Thyroid gland (tissue), 4 donors: ENCODE results near the gene CISD2. TPM values are rescaled to one million over a fixed set of nuclear protein-coding genes. Genes with fewer than 3 reads are reported as not detected.
"Not testable (repeated sequence)": the region's sequence is repeated elsewhere in the genome, so short reads cannot be mapped to it uniquely, and the experiment has no call there.

Source experiments
- DNase-seq, 2 donors: peaks; one replicate each; pipeline ENCODE4 v3.0.0-alpha.2; 2019
- H3K27ac ChIP-seq, 3 donors: fragments of 200-600 bp; sonication (generic); 1 replicate in 2 of 3; 2 replicates in 1 of 3; pipeline ENCODE4 v1.5.1; 2016 to 2019; ENCODE audit warnings: mild to moderate bottlenecking in 1 of 3, moderate library complexity in 1 of 3
- H3K27me3 ChIP-seq: fragments of 200-600 bp; sonication (generic); one replicate; pipeline ENCODE4 v1.5.1; 2019
- H3K36me3 ChIP-seq, 2 donors: fragments of 200-600 bp; sonication (generic); one replicate each; pipeline ENCODE4 v1.5.1; 2016 to 2019
- H3K4me1 ChIP-seq, 2 donors: fragments of 200-600 bp; sonication (generic); one replicate each; pipeline ENCODE4 v1.5.1; 2017 to 2019
- H3K4me3 ChIP-seq, 3 donors: fragments of 200-600 bp; sonication (generic); replicated peaks in 1 of 3; 1 replicate in 2 of 3; 2 replicates in 1 of 3; pipeline ENCODE4 v1.5.1; 2016; ENCODE audit warnings: mild to moderate bottlenecking in 1 of 3
- H3K9me3 ChIP-seq: fragments of 200-600 bp; sonication (generic); one replicate; pipeline ENCODE4 v1.5.1; 2017
- POLR2A ChIP-seq, 2 donors: fragments of 450-650 bp; IDR thresholded peaks; one replicate each; pipeline ENCODE4 v1.6.1; 2017; ENCODE audit warnings: antibody characterized with exemption in 2 of 2, mild to moderate bottlenecking in 2 of 2, moderate library complexity in 1 of 2
- WGBS, 2 donors: methylation state at CpG; one replicate each; pipeline ENCODE4 v1.1.5; 2017; 5-methylcytosine and 5-hydroxymethylcytosine counted together
- intact Hi-C: fragments of 100-400 bp; cut with DNase I; formaldehyde crosslinking; loops from one replicate; pipeline ENCODE4 v1.15.1; 2023
- small RNA-seq: library from RNA; depleted of rRNA; stranded (forward); fragments of <200 nt; gene quantifications from one replicate; pipeline ENCODE3, GENCODE V24; 2016
- total RNA-seq, 4 donors: library from RNA; depleted of rRNA; stranded (reverse); fragments of >200 nt; gene quantifications; one replicate each; pipeline ENCODE4 v1.2.3, GENCODE V29; 2016
- TF ChIP-seq, protein P1 (sequence below), 6 experiments: fragments of 200-600 bp in 3 of 6; fragments of 450-650 bp in 3 of 6; sonication (generic) in 3 of 6; IDR thresholded peaks; one replicate each; pipeline ENCODE4 v1.5.1; 2016 to 2019; ENCODE audit warnings: antibody characterized with exemption in 6 of 6, mild to moderate bottlenecking in 2 of 6, inconsistent platforms in 1 of 6, moderate library complexity in 1 of 6

CISD2 gene
- total RNA-seq, 4 donors from 2014 or later, result 29.3 to 37.0 (median 33.7) TPM

DNA sequence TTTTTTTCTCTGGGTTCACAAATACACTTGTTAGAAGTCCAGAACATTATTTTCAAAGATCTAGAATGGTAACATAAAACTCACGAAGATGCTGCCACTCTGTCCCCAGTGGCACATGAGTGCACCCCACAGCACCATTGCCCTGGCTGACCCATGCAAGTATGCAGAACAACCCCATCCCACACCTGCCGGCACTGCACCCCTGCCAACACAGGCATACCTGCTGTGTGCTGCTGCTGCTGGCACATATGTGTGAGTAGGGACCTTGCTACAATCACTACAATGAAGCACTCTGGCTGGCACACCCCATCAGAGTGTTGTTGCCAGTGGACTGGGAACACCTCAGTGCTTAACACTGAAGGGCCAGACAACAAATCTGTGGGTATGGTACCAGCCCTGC is 66.9 kb downstream of the CISD2 start:
- H3K4me1 ChIP-seq, result no peaks in the 10 kb centered on the region
- no peak for DNase-seq
- no peak overlapping the region for H3K4me3 ChIP-seq
- TF ChIP-seq POLR2A (IDR thresholded peaks at IDR 0.05), result no peak
- TF ChIP-seq, protein P1, sequence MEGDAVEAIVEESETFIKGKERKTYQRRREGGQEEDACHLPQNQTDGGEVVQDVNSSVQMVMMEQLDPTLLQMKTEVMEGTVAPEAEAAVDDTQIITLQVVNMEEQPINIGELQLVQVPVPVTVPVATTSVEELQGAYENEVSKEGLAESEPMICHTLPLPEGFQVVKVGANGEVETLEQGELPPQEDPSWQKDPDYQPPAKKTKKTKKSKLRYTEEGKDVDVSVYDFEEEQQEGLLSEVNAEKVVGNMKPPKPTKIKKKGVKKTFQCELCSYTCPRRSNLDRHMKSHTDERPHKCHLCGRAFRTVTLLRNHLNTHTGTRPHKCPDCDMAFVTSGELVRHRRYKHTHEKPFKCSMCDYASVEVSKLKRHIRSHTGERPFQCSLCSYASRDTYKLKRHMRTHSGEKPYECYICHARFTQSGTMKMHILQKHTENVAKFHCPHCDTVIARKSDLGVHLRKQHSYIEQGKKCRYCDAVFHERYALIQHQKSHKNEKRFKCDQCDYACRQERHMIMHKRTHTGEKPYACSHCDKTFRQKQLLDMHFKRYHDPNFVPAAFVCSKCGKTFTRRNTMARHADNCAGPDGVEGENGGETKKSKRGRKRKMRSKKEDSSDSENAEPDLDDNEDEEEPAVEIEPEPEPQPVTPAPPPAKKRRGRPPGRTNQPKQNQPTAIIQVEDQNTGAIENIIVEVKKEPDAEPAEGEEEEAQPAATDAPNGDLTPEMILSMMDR (IDR thresholded peaks at IDR 0.05), result no peak
- 79 to 82% methylated on average over 2 of the region's 2 CpGs for WGBS, 2 donors
- intact Hi-C loops, result no loop called here
- no peaks in the 10 kb centered on the region for H3K27me3 ChIP-seq
- H3K36me3 ChIP-seq, result no peaks in the 10 kb centered on the region
- H3K27ac ChIP-seq, result no peak overlapping the region
- no peaks in the 10 kb centered on the region for H3K9me3 ChIP-seq

DNA sequence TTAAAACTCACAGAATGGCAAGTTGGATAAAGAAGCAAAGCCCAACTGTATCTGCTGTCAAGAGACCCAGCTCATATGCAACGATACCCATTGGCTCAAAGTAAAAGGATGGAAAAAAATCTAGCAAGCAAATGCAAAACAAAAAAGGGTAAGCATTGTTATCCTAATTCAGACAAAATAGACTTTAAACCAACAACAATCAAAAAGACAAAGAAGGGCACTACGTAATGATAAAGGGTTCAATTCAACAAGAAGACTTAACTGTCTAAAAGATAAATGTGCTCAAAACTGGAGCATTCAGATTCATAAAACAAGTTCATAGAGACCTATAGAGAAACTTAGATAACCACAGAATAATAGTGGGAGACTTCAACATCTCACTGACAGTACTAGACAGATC is 69.3 kb downstream of the CISD2 start:
- WGBS, 2 donors, result 81 to 87% methylated on average over 2 of the region's 2 CpGs
- DNase-seq, H3K27ac ChIP-seq, H3K36me3 ChIP-seq, intact Hi-C loops, H3K27me3 ChIP-seq, H3K4me3 ChIP-seq, H3K9me3 ChIP-seq, H3K4me1 ChIP-seq: not testable (repeated sequence)

Small RNAs within 50 kb of the gene (small RNA-seq; reads per million reads assigned to genes)
- not detected for gene RNU7-151P

Other genes starting within 250 kb of the CISD2 start
- 10 to 100 TPM; 41.3 to 53.4 (median 45.5) TPM for gene MANBA, start 108.0 kb upstream of the CISD2 start, total RNA-seq
- 100 to 1,000 TPM; 379 to 633 (median 495) TPM for gene UBE2D3, start 41.4 kb upstream of the CISD2 start, total RNA-seq
- gene SLC9B1, start 150.7 kb downstream of the CISD2 start, total RNA-seq, result 1 to 10 TPM in 2 of 4 donors, under 1 TPM in 2; 0.45 to 1.2 (median 0.79) TPM
- 1 to 10 TPM; 3.9 to 9.5 (median 7.1) TPM for gene SLC9B2, start 207.8 kb downstream of the CISD2 start, total RNA-seq
- 100 to 1,000 TPM; 113 to 131 (median 128) TPM for gene BDH2, start 230.8 kb downstream of the CISD2 start, total RNA-seq